Fibroblast of lung (primary cell): Measurements from ENCODE around the gene PRKCH.

Experiments used
- CTCF ChIP-seq, 2 donors: IDR thresholded peaks in 1 of 2; conservative IDR thresholded peaks in 1 of 2; 1 replicate in 1 of 2; 2 replicates in 1 of 2; pipeline ENCODE4 v1.5.1; 2011 to 2012; ENCODE audit warnings: low read length in 2 of 2, control low read depth in 1 of 2, inconsistent platforms in 1 of 2, low read depth in 1 of 2, mild to moderate bottlenecking in 1 of 2
- EZH2 ChIP-seq: IDR thresholded peaks from 2 replicates; pipeline ENCODE4 v1.5.1; 2012; ENCODE audit warnings: low read length, control low read depth, mild to moderate bottlenecking; ENCODE audit errors: missing control alignments

DNA sequence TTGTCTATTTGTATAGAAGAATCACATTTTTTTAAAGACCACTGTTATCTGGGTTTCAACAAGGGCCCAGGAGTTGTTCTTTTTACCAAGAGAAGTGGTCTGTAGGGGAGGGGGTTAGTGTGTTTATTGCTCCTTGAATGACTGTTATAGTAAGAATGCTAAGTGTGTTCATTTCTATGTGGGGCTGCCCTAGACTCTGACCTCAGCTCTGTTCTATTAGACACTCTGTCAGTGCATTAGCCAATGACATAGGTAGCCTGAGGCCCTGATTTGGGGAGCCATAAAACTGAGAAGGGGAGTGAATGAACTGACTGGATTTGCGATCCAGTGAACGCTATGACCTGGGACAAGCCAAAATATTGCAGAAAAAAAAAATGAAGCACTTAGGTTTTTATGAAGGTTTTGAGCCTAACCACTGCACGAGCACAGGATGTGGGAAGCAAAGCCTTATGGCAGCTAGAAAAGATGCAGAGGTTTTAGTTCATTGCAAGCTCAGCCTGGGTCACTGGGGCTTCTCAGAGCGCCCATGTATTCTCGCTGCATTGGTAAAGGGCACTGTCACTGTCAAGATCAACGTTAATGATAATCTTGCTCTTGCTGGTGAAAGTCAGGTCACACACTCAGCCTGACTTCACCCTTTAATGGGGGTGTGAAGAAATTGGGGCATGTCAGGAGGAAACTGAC, 63.8 kb downstream of the PRKCH start:
- no peak for TF ChIP-seq CTCF (conservative IDR thresholded peaks at IDR 0.05 in 1 of 2, IDR thresholded peaks at IDR 0.05 in 1 of 2; ENCODE audit: low read depth in 1 of 2, low read length in 2 of 2)
- no peak for TF ChIP-seq EZH2
